ENCODE results near the gene COG2. TPM values are rescaled to one million over a fixed set of nuclear protein-coding genes. Genes with fewer than 3 reads are reported as not detected.
"Not testable (repeated sequence)": the region's sequence is repeated elsewhere in the genome, so short reads cannot be mapped to it uniquely, and the experiment has no call there.

Gene COG2
- total RNA-seq, 2 donors from 2014 or later: 11.6 to 28.9 TPM

DNA sequence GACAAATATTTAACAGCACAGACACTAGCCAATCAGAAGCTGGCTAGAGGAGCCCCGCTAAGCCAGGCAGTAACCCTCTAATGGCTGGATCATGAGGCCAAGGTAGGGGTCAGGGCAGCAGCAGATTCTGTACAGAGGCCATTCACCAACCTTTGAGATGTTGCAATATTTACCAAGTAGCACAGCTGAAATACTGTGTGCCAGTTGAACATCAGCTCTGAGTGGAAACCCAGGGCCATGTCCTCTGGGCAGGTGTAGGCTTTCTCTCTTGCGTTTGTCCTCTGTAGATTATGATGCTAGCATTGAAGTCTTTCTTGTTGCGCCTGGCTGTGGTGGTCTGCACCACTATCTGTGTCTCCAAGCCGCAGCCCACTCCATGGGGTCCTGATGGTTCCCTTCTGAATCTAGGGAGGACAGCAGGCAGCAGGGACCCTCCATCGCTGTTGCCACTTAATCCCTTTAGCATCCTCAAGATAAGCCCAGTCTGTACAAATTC is 2.5 kb upstream of the COG2 start:
- H3K36me3 Mint-ChIP-seq (ENCODE audit: low read depth): no peaks in the 10 kb centered on the region
- no peak overlapping the region for H3K4me3 Mint-ChIP-seq
- no peak overlapping the region for H3K27ac Mint-ChIP-seq
- peaks cover 31% of the 10 kb centered on the region for H3K27me3 Mint-ChIP-seq
- H3K9me3 Mint-ChIP-seq: no peaks in the 10 kb centered on the region
- H3K4me1 Mint-ChIP-seq: peaks cover 19% of the 10 kb centered on the region
- ATAC-seq (replicated peaks): no peak

GRCh38 chr1:230641346-230641745 is 935 bp upstream of the COG2 start:
- no peak for ATAC-seq (replicated peaks)
- peak overlapping the region; percentile 88 for H3K4me3 Mint-ChIP-seq
- H3K27ac Mint-ChIP-seq: no peak overlapping the region
- H3K27me3 Mint-ChIP-seq: peaks cover 26% of the 10 kb centered on the region
- H3K9me3 Mint-ChIP-seq: no peaks in the 10 kb centered on the region
- peaks cover 25% of the 10 kb centered on the region for H3K4me1 Mint-ChIP-seq
- H3K36me3 Mint-ChIP-seq (ENCODE audit: low read depth): peaks cover 7% of the 10 kb centered on the region

DNA sequence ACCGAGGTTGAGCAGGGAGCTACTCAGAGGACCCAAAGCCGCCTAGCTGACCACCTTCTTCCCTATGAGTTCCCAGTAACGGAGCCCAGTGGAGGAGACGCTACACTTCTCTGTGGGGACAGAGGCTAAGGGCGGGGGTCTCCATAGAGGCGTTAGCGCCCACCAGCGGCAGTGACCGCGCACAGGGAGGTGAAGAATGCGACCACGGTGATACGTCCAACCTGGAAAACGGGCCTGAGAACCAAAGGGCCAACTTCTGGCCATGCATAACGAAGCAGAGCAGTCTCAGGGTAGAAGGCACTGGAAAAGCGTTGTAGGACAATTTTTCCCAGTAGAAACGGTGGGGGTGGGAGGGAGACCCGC is 400 bp upstream of the COG2 start:
- H3K4me3 Mint-ChIP-seq: peak overlapping the region; percentile 88
- no peak overlapping the region for H3K27ac Mint-ChIP-seq

DNA sequence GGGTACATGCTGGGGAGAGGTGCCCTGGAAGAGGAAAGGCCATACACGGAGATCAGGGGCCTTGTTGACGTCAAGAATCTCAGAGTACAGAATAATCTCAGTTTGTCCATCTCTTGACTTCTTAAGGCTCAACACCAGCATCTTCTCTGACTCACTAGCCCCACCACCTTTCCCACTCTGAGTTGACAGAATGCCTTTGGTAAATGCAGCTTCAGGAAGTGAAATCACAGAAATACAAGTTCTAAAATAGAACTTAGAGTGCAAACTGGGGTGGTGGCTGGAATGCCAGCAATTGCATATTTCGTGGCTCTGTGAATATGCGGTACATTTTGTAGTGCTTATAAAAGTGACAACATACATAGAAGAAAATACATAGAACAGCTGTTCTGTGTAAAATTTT is 1.6 kb downstream of the COG2 start:
- ATAC-seq (replicated peaks): peak; percentile 12
- Mint-ChIP-seq H3K27me3 (peaks cover 6% of the 10 kb centered on the region), H3K4me3 (peak overlapping the region; percentile 88), H3K36me3 (ENCODE audit: low read depth) (peaks cover 14% of the 10 kb centered on the region), H3K9me3 (no peaks in the 10 kb centered on the region), H3K4me1 (peaks cover 33% of the 10 kb centered on the region), H3K27ac (peak overlapping the region; percentile 25)

More for the DNA sequence above, 400 bp upstream of the COG2 start:
- Mint-ChIP-seq H3K9me3 (no peaks in the 10 kb centered on the region), H3K36me3 (ENCODE audit: low read depth) (peaks cover 12% of the 10 kb centered on the region), H3K4me1 (peaks cover 29% of the 10 kb centered on the region), H3K27me3 (peaks cover 21% of the 10 kb centered on the region)
- no peak for ATAC-seq (replicated peaks)

DNA sequence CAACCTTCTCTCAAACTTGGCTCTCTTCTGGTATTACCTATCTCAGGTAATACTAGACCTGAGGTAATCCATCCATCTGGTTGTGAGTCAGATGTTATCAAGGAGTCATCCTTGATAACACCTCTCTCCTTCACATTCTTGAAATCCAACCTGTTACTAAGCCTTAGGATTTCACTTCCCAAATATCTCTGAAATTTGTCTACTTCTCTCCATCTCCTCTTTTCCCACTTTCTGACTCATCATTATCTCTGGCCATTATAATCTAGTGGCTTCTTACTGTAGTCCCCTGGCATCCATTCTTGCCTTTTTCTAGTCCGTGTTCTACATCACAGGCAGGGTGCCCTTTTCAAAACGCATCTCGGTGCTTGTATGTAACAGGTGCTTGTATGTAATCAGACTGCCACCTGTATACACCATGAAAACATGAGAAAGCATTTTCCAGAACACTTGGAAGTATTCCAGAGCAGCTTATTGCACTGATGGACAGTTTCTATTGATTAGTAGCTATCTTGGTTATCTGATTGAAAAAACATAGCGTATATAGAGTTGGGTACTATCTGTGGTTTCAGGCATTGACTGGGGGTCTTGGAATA is 4.5 kb downstream of the COG2 start:
- ATAC-seq (replicated peaks): no peak
- Mint-ChIP-seq H3K9me3 (no peaks in the 10 kb centered on the region), H3K27ac (no peak overlapping the region), H3K4me3 (no peak overlapping the region), H3K4me1 (peaks cover 38% of the 10 kb centered on the region), H3K36me3 (ENCODE audit: low read depth) (peaks cover 14% of the 10 kb centered on the region), H3K27me3 (no peaks in the 10 kb centered on the region)

DNA sequence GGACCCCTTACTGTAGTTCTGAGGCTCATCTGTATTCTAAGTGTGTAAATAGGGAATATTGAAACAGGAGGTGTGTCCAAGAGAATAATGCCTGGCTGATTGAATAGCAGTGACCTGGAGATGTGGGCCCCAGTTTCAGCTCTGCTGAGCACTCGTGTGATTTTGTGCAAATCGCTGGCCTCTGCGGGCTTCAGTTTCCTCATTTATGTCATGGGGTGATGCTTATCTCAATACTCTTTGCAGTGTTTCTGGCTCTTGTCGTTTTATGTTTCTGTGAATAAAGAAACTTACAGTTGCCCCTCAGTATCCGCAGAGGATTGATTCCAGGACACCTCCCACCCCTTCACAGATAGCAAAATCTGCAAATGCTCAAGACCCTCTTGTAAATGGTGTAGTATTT is 5.0 kb downstream of the COG2 start:
- H3K27ac Mint-ChIP-seq: no peak overlapping the region
- no peaks in the 10 kb centered on the region for H3K27me3 Mint-ChIP-seq
- H3K4me3 Mint-ChIP-seq: no peak overlapping the region
- H3K4me1 Mint-ChIP-seq: peaks cover 38% of the 10 kb centered on the region
- H3K9me3 Mint-ChIP-seq: no peaks in the 10 kb centered on the region
- peaks cover 14% of the 10 kb centered on the region for H3K36me3 Mint-ChIP-seq (ENCODE audit: low read depth)
- ATAC-seq (replicated peaks): no peak

DNA sequence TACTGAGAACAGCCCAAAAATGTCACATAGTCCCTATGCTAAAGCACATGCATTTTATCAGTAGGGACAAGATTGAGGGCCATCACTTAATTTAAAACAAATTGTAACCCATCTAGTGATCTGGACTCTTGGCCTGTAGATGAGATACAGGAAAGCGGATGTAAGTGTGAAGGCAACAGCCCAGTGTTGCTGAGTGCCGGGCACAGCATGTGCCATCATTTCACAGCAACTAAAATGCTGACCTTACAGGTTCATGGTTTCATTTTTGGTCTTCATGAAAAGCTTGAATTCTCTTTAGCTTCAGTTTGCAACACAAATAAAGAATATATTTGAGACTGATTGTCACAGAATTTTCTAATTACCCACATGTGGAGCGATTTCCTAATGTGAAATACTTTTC is 5.8 kb downstream of the COG2 start:
- Mint-ChIP-seq H3K27ac (no peak overlapping the region), H3K27me3 (no peaks in the 10 kb centered on the region), H3K4me3 (no peak overlapping the region), H3K36me3 (ENCODE audit: low read depth) (peaks cover 14% of the 10 kb centered on the region), H3K9me3 (no peaks in the 10 kb centered on the region), H3K4me1 (peaks cover 38% of the 10 kb centered on the region)
- no peak for ATAC-seq (replicated peaks)

GRCh38 chr1:230650300-230650699 is 8.0 kb downstream of the COG2 start:
- H3K4me3 Mint-ChIP-seq: no peak overlapping the region
- H3K9me3 Mint-ChIP-seq: no peaks in the 10 kb centered on the region
- peaks cover 25% of the 10 kb centered on the region for H3K4me1 Mint-ChIP-seq
- no peak for ATAC-seq (replicated peaks)
- no peak overlapping the region for H3K27ac Mint-ChIP-seq
- no peaks in the 10 kb centered on the region for H3K27me3 Mint-ChIP-seq
- peaks cover 14% of the 10 kb centered on the region for H3K36me3 Mint-ChIP-seq (ENCODE audit: low read depth)

DNA sequence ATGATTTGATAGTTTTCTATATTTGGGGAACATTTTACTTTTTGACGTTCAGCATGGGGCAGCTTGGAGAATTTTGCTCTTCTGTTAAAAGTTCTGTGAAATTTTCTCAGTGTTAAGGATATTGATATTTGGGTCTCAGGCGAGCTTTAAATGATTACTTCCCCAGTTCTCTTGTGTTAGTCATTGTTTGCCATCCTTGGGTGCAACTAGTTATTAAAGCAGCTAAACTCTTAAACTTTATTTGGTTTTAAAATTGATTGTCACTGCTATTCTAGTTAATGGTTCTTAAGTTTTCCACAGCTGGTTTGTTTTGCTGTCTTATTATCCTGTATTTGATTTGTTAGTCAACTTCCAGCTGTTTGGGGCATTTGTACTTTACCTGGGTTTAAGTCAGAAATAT is 9.0 kb downstream of the COG2 start:
- Mint-ChIP-seq H3K9me3 (no peaks in the 10 kb centered on the region), H3K27ac (no peak overlapping the region), H3K27me3 (no peaks in the 10 kb centered on the region), H3K4me3 (no peak overlapping the region), H3K36me3 (ENCODE audit: low read depth) (peaks cover 8% of the 10 kb centered on the region), H3K4me1 (peaks cover 27% of the 10 kb centered on the region)
- ATAC-seq (replicated peaks): no peak

DNA sequence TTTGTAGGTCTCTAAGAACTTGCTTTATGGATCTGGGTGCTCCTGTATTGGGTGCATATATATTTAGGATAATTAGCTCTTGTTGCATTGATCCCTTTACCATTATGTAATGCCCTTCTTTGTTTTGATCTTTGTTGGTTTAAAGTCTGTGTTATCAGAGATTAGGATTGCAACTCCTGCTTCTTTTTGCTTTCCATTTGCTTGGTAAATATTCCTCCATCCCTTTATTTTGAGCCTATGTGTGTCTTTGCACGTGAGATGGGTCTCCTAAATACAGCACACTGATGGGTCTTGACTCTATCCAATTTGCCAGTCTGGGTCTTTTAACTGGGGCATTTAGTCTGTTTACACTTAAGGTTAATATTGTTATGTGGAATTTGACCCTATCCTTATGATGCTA is 14.4 kb downstream of the COG2 start:
- ATAC-seq (replicated peaks); H3K4me3 Mint-ChIP-seq; H3K27me3 Mint-ChIP-seq; H3K9me3 Mint-ChIP-seq: not testable (repeated sequence)
- Mint-ChIP-seq H3K4me1 (peaks cover 14% of the 10 kb centered on the region), H3K36me3 (ENCODE audit: low read depth) (peaks cover 37% of the 10 kb centered on the region), H3K27ac (peak overlapping the region; percentile 16)

DNA sequence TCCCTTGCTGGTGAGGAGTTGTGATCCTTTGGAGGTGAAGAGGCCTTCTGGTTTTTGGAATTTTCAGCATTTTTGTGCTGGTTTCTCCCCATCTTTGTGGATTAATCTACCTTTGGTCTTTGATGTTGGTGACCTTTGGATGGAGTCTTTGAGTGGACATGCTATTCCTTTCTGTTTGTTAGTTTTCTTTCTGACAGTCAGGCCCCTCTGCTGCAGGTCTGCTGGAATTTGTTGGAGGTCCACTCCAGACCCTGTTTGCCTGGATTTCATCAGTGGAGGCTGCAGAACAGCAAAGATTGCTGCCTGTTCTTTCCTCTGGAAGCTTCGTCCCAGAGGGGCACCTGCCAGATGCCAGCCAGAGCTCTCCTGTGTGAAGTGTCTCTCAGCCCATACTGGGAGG is 15.8 kb downstream of the COG2 start:
- peaks cover 51% of the 10 kb centered on the region for H3K36me3 Mint-ChIP-seq (ENCODE audit: low read depth)

GRCh38 chr1:230658691-230659090 is 16.4 kb downstream of the COG2 start:
- no peak overlapping the region for H3K27ac Mint-ChIP-seq
- H3K4me1 Mint-ChIP-seq: peaks cover 14% of the 10 kb centered on the region
- no peaks in the 10 kb centered on the region for H3K27me3 Mint-ChIP-seq
- no peaks in the 10 kb centered on the region for H3K9me3 Mint-ChIP-seq
- no peak overlapping the region for H3K4me3 Mint-ChIP-seq
- ATAC-seq (replicated peaks): no peak
- H3K36me3 Mint-ChIP-seq (ENCODE audit: low read depth): peaks cover 57% of the 10 kb centered on the region

More for the DNA sequence above, 15.8 kb downstream of the COG2 start:
- not testable (repeated sequence) for H3K27me3 Mint-ChIP-seq; H3K9me3 Mint-ChIP-seq; ATAC-seq (replicated peaks); H3K4me3 Mint-ChIP-seq
- Mint-ChIP-seq H3K27ac (peak overlapping the region; percentile 16), H3K4me1 (peaks cover 14% of the 10 kb centered on the region)

DNA sequence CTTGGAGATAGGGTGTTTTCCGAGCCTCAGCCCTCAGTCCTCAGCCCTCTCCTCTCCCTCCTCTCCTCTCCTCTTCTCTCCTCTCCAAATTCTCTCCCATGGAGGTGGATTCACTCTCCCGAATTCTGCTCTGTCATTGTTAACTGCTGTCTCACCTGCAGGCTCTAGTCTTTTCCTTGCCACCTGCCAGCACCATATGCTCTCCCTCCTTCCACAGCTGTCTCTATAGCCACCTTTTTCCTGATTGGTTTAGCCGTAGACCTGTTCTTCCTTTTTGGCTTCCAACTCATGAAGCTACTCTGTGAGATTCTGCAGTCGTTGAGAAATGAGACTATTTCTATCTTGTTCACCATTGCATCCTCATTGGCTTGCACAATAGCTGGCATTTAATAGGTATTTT is 19.7 kb downstream of the COG2 start:
- H3K36me3 Mint-ChIP-seq (ENCODE audit: low read depth): peaks cover 87% of the 10 kb centered on the region
- no peak for ATAC-seq (replicated peaks)
- peaks cover under 1% of the 10 kb centered on the region for H3K4me1 Mint-ChIP-seq
- no peak overlapping the region for H3K4me3 Mint-ChIP-seq
- H3K9me3 Mint-ChIP-seq: no peaks in the 10 kb centered on the region
- no peaks in the 10 kb centered on the region for H3K27me3 Mint-ChIP-seq
- peak overlapping the region; percentile 14 for H3K27ac Mint-ChIP-seq

GRCh38 chr1:230668227-230668626 is 25.9 kb downstream of the COG2 start:
- H3K27ac Mint-ChIP-seq: no peak overlapping the region
- no peak overlapping the region for H3K4me3 Mint-ChIP-seq
- no peak for ATAC-seq (replicated peaks)
- no peaks in the 10 kb centered on the region for H3K27me3 Mint-ChIP-seq
- peaks cover 97% of the 10 kb centered on the region for H3K36me3 Mint-ChIP-seq (ENCODE audit: low read depth)
- H3K9me3 Mint-ChIP-seq: no peaks in the 10 kb centered on the region
- peaks cover 3% of the 10 kb centered on the region for H3K4me1 Mint-ChIP-seq

DNA sequence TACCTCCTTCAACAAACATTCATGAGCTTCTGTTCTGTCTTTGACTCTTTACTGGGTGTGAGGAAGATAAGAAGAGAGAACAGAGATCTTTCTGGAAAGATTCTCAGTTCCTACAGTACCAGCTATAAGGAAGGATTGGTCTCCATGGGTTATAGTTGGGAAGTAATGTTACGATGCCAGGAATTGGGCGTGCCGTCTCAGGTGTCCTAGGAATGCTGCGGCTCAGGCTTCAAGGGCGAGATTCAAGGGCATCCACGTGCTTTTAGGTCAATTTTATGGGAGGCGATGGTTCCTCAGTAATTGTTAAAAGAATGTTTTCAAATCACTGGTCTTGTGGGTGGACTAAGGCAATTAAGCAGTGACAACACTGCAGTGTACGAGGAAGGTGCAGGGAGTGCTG is 27.3 kb downstream of the COG2 start:
- H3K27ac Mint-ChIP-seq: no peak overlapping the region
- no peaks in the 10 kb centered on the region for H3K9me3 Mint-ChIP-seq
- H3K27me3 Mint-ChIP-seq: no peaks in the 10 kb centered on the region
- H3K36me3 Mint-ChIP-seq (ENCODE audit: low read depth): peaks cover 100% of the 10 kb centered on the region
- ATAC-seq (replicated peaks): no peak
- H3K4me3 Mint-ChIP-seq: no peak overlapping the region
- peaks cover 3% of the 10 kb centered on the region for H3K4me1 Mint-ChIP-seq

- Mint-ChIP-seq H3K27ac (no peak overlapping the region), H3K4me1 (peaks cover 3% of the 10 kb centered on the region), H3K4me3 (no peak overlapping the region), H3K36me3 (ENCODE audit: low read depth) (peaks cover 100% of the 10 kb centered on the region), H3K27me3 (no peaks in the 10 kb centered on the region), H3K9me3 (no peaks in the 10 kb centered on the region)
- ATAC-seq (replicated peaks): no peak
Observed at GRCh38 chr1:230674581-230674980, 32.3 kb downstream of the COG2 start.

All from activated T-helper 17 cell treated with anti-CD3 and anti-CD28 coated beads, Interleukin-2, amount 50 U/mL, for 72 hours (primary cell).